Lower leg skin (tissue), 3 donors: ENCODE data around the gene TMEM45B.

Experiments
- CTCF ChIP-seq, 3 donors: fragments of 450-650 bp; IDR thresholded peaks; one replicate each; pipeline ENCODE4 v1.5.1; 2016; ENCODE audit warnings: antibody characterized with exemption in 3 of 3, mild to moderate bottlenecking in 3 of 3, moderate library complexity in 2 of 3
- POLR2A ChIP-seq, 2 donors: fragments of 450-650 bp; IDR thresholded peaks; one replicate each; pipeline ENCODE4 v1.6.1; 2016 to 2017; ENCODE audit warnings: antibody characterized with exemption in 2 of 2, mild to moderate bottlenecking in 1 of 2, moderate library complexity in 1 of 2

GRCh38 chr11:129798212-129798611, 17.4 kb upstream of the TMEM45B start:
- no peak for TF ChIP-seq POLR2A (IDR thresholded peaks at IDR 0.05)
- no peak for TF ChIP-seq CTCF (IDR thresholded peaks at IDR 0.05)
